Measurements from ENCODE around the gene YWHAH. TPM values are rescaled to one million over a fixed set of nuclear protein-coding genes. Genes with fewer than 3 reads are reported as not detected.

YWHAH gene
- total RNA-seq, 1 donor from 2014 or later: 285 TPM

- no peaks in the 10 kb centered on the region for H3K9me3 Mint-ChIP-seq (ENCODE audit: unreplicated experiment)
- no peak overlapping the region for H3K4me3 Mint-ChIP-seq (ENCODE audit: unreplicated experiment)
- H3K27ac Mint-ChIP-seq (ENCODE audit: unreplicated experiment): no peak overlapping the region
- peaks cover 43% of the 10 kb centered on the region for H3K4me1 Mint-ChIP-seq (ENCODE audit: unreplicated experiment)
- peaks cover 6% of the 10 kb centered on the region for H3K27me3 Mint-ChIP-seq (ENCODE audit: unreplicated experiment)
- H3K36me3 Mint-ChIP-seq (ENCODE audit: low read depth, unreplicated experiment): peaks cover 24% of the 10 kb centered on the region
- TF ChIP-seq, protein P1, sequence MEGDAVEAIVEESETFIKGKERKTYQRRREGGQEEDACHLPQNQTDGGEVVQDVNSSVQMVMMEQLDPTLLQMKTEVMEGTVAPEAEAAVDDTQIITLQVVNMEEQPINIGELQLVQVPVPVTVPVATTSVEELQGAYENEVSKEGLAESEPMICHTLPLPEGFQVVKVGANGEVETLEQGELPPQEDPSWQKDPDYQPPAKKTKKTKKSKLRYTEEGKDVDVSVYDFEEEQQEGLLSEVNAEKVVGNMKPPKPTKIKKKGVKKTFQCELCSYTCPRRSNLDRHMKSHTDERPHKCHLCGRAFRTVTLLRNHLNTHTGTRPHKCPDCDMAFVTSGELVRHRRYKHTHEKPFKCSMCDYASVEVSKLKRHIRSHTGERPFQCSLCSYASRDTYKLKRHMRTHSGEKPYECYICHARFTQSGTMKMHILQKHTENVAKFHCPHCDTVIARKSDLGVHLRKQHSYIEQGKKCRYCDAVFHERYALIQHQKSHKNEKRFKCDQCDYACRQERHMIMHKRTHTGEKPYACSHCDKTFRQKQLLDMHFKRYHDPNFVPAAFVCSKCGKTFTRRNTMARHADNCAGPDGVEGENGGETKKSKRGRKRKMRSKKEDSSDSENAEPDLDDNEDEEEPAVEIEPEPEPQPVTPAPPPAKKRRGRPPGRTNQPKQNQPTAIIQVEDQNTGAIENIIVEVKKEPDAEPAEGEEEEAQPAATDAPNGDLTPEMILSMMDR (IDR thresholded peaks at IDR 0.05; ENCODE audit: unreplicated experiment): no peak
- no peak for DNase-seq (ENCODE audit: low spot score)
Measured at GRCh38 chr22:31945971-31946680, 1.8 kb downstream of the YWHAH start.

DNA sequence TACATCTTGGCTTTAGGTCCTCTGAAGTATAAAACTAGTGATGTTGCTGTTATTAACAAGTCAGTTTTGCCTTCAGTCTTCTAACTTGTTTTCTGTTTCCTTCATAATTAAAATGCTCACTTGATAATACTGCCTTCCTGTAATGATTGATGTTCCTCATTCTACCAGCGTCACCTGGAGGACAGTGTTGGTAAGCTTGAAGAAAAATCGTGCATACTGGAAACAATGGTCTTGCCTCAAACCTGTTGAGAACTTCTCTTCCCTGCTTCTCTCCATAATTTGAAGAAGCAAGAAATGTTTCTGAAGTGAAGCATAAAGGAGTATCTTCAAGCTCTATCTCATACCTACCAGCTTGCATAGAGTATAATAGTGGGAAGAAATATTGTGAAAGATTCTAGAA lies 3.0 kb downstream of the YWHAH start:
- H3K36me3 Mint-ChIP-seq (ENCODE audit: low read depth, unreplicated experiment): peaks cover 25% of the 10 kb centered on the region
- DNase-seq (ENCODE audit: low spot score): no peak
- H3K27ac Mint-ChIP-seq (ENCODE audit: unreplicated experiment): no peak overlapping the region
- peaks cover 3% of the 10 kb centered on the region for H3K27me3 Mint-ChIP-seq (ENCODE audit: unreplicated experiment)
- peak overlapping the region; percentile 63 for H3K4me3 Mint-ChIP-seq (ENCODE audit: unreplicated experiment)
- H3K4me1 Mint-ChIP-seq (ENCODE audit: unreplicated experiment): peaks cover 46% of the 10 kb centered on the region
- TF ChIP-seq, protein P1 (IDR thresholded peaks at IDR 0.05; ENCODE audit: unreplicated experiment): peak; percentile 33
- H3K9me3 Mint-ChIP-seq (ENCODE audit: unreplicated experiment): no peaks in the 10 kb centered on the region

- H3K4me1 Mint-ChIP-seq (ENCODE audit: unreplicated experiment): peaks cover 40% of the 10 kb centered on the region
- peak overlapping the region; percentile 88 for H3K27ac Mint-ChIP-seq (ENCODE audit: unreplicated experiment)
- TF ChIP-seq, protein P1 (IDR thresholded peaks at IDR 0.05; ENCODE audit: unreplicated experiment): no peak
Measured at GRCh38 chr22:31948002-31948401, 3.7 kb downstream of the YWHAH start.

DNA sequence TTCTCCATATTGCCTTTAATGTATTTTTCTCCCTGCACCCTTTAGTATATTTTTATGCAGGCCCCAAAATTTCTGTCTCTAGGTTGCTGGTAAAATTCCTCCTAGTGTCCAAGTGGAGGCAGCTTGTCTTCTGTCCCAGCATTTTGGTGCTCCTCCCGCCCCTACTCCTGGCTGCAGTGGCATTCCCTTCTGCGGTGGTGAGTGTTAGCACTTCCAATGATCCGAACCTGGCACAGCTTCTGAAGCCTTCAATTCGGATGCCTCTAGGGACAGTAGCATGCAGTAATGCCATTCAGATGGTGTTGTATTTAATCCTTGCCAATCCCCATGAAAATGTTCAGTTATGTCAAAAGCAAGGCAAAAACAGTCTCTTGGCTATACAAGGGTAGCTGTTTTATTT lies 5.9 kb downstream of the YWHAH start:
- no peak for DNase-seq (ENCODE audit: low spot score)
- peaks cover 58% of the 10 kb centered on the region for H3K4me1 Mint-ChIP-seq (ENCODE audit: unreplicated experiment)
- H3K9me3 Mint-ChIP-seq (ENCODE audit: unreplicated experiment): no peaks in the 10 kb centered on the region
- H3K27ac Mint-ChIP-seq (ENCODE audit: unreplicated experiment): peak overlapping the region; percentile 22
- TF ChIP-seq, protein P1 (IDR thresholded peaks at IDR 0.05; ENCODE audit: unreplicated experiment): no peak
- peaks cover 3% of the 10 kb centered on the region for H3K27me3 Mint-ChIP-seq (ENCODE audit: unreplicated experiment)
- H3K4me3 Mint-ChIP-seq (ENCODE audit: unreplicated experiment): no peak overlapping the region
- peaks cover 39% of the 10 kb centered on the region for H3K36me3 Mint-ChIP-seq (ENCODE audit: low read depth, unreplicated experiment)

More at GRCh38 chr22:31948002-31948401, 3.7 kb downstream of the YWHAH start:
- no peaks in the 10 kb centered on the region for H3K9me3 Mint-ChIP-seq (ENCODE audit: unreplicated experiment)
- peak overlapping the region; percentile 4 for H3K4me3 Mint-ChIP-seq (ENCODE audit: unreplicated experiment)
- peaks cover 25% of the 10 kb centered on the region for H3K36me3 Mint-ChIP-seq (ENCODE audit: low read depth, unreplicated experiment)
- H3K27me3 Mint-ChIP-seq (ENCODE audit: unreplicated experiment): peaks cover 3% of the 10 kb centered on the region
- no peak for DNase-seq (ENCODE audit: low spot score)
